GM12878 (cell line): ENCODE results near the gene TCF7L1. TPM values are rescaled to one million over a fixed set of nuclear protein-coding genes. Genes with fewer than 3 reads are reported as not detected.

Experiments
- ATAC-seq: fragments of 200-7000 bp; cut with Tn5 transposase; 3 replicates; pipeline ENCODE4 v1.9.1; 2020; ENCODE audit warnings: mild to moderate bottlenecking, moderate library complexity
- BruUV-seq: library from RNA; stranded (reverse); fragments of 400-500 nt; replicated peaks from 2 replicates; lab custom pipeline; 2021; lab: Mats Ljungman, UMichigan
- CTCF ChIA-PET: fragments of 300-600 bp; sonication (Branson Sonifier 250); formaldehyde crosslinking; extraction: SDS; loops from one replicate; lab custom pipeline; 2021; ENCODE audit warnings: inconsistent platforms; lab: Yijun Ruan, JAX
- POLR2A ChIA-PET: fragments of 350-600 bp; formaldehyde crosslinking; extraction: SDS; loops from one replicate; lab custom pipeline; 2021; ENCODE audit warnings: inconsistent platforms; lab: Charles Lee
- RAD21 ChIA-PET: fragments of 300-600 bp; sonication (Branson Sonifier 250); formaldehyde crosslinking; loops from one replicate; lab custom pipeline; 2023; ENCODE audit warnings: antibody characterized with exemption; ENCODE audit not compliant: unreplicated experiment; lab: Charles Lee
- SMC1A ChIA-PET: fragments of 300-600 bp; sonication (Branson Sonifier 250); formaldehyde crosslinking; loops from one replicate; lab custom pipeline; 2023; ENCODE audit not compliant: unreplicated experiment, uncharacterized antibody; lab: Charles Lee
- DNase-seq: peaks from one replicate; pipeline ENCODE4 v3.0.0-alpha.2; 2011; ENCODE audit warnings: low read depth, low spot score
- FAIRE-seq: peaks from 3 replicates; lab custom pipeline; 2011; peaks lifted over from hg19 to GRCh38; lab: Jason Lieb, UNC
- H2AFZ ChIP-seq: 2 replicates; pipeline ENCODE4 v1.6.0; 2011; ENCODE audit warnings: low read depth, low read length, control low read depth; ENCODE audit not compliant: control insufficient read depth
- H3K27ac ChIP-seq: 2 replicates; pipeline ENCODE4 v1.5.1; 2011; ENCODE audit warnings: control low read depth; ENCODE audit not compliant: control insufficient read depth, insufficient read depth
- H3K27me3 ChIP-seq, 2 experiments: replicated peaks in 1 of 2; 2 replicates each; pipeline versions ENCODE4 v1.6.0 to v1.6.1; 2011; ENCODE audit warnings: low read length in 1 of 2; ENCODE audit not compliant: control insufficient read depth in 2 of 2, insufficient read depth in 2 of 2
- H3K36me3 ChIP-seq, 2 experiments: 2 replicates each; pipeline ENCODE4 v1.5.1; 2011; ENCODE audit warnings: low read length in 1 of 2; ENCODE audit not compliant: control insufficient read depth in 2 of 2, insufficient read depth in 2 of 2
- H3K4me1 ChIP-seq: 2 replicates; pipeline ENCODE4 v1.6.1; 2011; ENCODE audit warnings: mild to moderate bottlenecking, low read length, moderate library complexity, mixed read lengths; ENCODE audit not compliant: control insufficient read depth, insufficient read depth
- H3K4me2 ChIP-seq: 2 replicates; pipeline ENCODE4 v1.6.0; 2011; ENCODE audit warnings: control low read depth; ENCODE audit not compliant: control insufficient read depth, insufficient read depth
- H3K4me3 ChIP-seq: fragments of 200-600 bp; sonication (generic); 2 replicates; pipeline ENCODE4 v1.5.1; 2016
- H3K79me2 ChIP-seq: 2 replicates; pipeline ENCODE4 v1.6.0; 2011; ENCODE audit warnings: low read length; ENCODE audit not compliant: control insufficient read depth, insufficient read depth
- H3K9ac ChIP-seq: 2 replicates; pipeline ENCODE4 v1.8.0; 2011; ENCODE audit warnings: low read length, control low read depth, mixed read lengths; ENCODE audit not compliant: control insufficient read depth, insufficient read depth
- H3K9me3 ChIP-seq: replicated peaks from 3 replicates; pipeline ENCODE4 v1.5.1; 2011; ENCODE audit warnings: mild to moderate bottlenecking, low read length; ENCODE audit not compliant: control insufficient read depth, insufficient read depth
- H4K20me1 ChIP-seq: 2 replicates; pipeline ENCODE4 v1.6.0; 2011; ENCODE audit not compliant: control insufficient read depth, insufficient read depth
- ATF3 ChIP-seq: IDR thresholded peaks from 2 replicates; pipeline ENCODE4 v1.6.1; 2011; ENCODE audit warnings: low read depth, mild to moderate bottlenecking, low read length, moderate library complexity, borderline replicate concordance; ENCODE audit errors: extremely low read depth
- CREB1 ChIP-seq: IDR thresholded peaks from 2 replicates; pipeline ENCODE4 v1.6.1; 2012; ENCODE audit warnings: low read depth, mild to moderate bottlenecking, inconsistent platforms
- FOS ChIP-seq: IDR thresholded peaks from 3 replicates; pipeline ENCODE4 v1.6.1; 2011; ENCODE audit warnings: borderline replicate concordance; ENCODE audit not compliant: insufficient read length; ENCODE audit errors: extremely low read depth
- FOXM1 ChIP-seq: IDR thresholded peaks from 2 replicates; pipeline ENCODE4 v1.6.1; 2012; ENCODE audit warnings: low read depth, mild to moderate bottlenecking, inconsistent platforms, low read length, moderate library complexity
- NFXL1 ChIP-seq: fragments of 450-650 bp; IDR thresholded peaks from 2 replicates; pipeline ENCODE4 v1.6.1; 2017; ENCODE audit warnings: antibody characterized with exemption, mild to moderate bottlenecking, borderline replicate concordance
- SMAD1 ChIP-seq: fragments of 450-650 bp; IDR thresholded peaks from 2 replicates; pipeline ENCODE4 v1.6.1; 2018; ENCODE audit warnings: mild to moderate bottlenecking, low read depth; ENCODE audit not compliant: partially characterized antibody
- SUPT20H ChIP-seq: IDR thresholded peaks from 2 replicates; pipeline ENCODE4 v1.6.1; 2011; ENCODE audit warnings: low read depth, mild to moderate bottlenecking, low read length, moderate library complexity, borderline replicate concordance; ENCODE audit not compliant: control insufficient read depth
- TAF1 ChIP-seq: IDR thresholded peaks from 2 replicates; pipeline ENCODE4 v1.6.1; 2011; ENCODE audit warnings: mild to moderate bottlenecking, low read depth, low read length, borderline replicate concordance
- TCF12 ChIP-seq: IDR thresholded peaks from 2 replicates; pipeline ENCODE4 v1.6.1; 2011; ENCODE audit warnings: low read depth, mild to moderate bottlenecking, low read length
- ZBED1 ChIP-seq: IDR thresholded peaks from 2 replicates; pipeline ENCODE4 v1.6.1; 2016; ENCODE audit warnings: borderline replicate concordance
- ZNF622 ChIP-seq: fragments of 450-650 bp; IDR thresholded peaks from 2 replicates; pipeline ENCODE4 v1.6.1; 2017; ENCODE audit warnings: mild to moderate bottlenecking, inconsistent platforms
- WGBS: methylation state at CpG from one replicate; pipeline ENCODE4 v1.1.6; 2016; ENCODE audit warnings: low lambda C conversion rate; ENCODE audit not compliant: insufficient replicate concordance, insufficient coverage; ENCODE audit errors: missing lambda C conversion rate; 5-methylcytosine and 5-hydroxymethylcytosine counted together
- in situ Hi-C: fragments of 300-500 bp; cut with MboI; formaldehyde crosslinking; loops from 9 replicates; pipeline ENCODE4 v1.14.3; 2018; ENCODE audit warnings: mixed read lengths
- intact Hi-C: fragments of 100-400 bp; cut with micrococcal nuclease; formaldehyde crosslinking; loops from one replicate; pipeline ENCODE4 v1.14.2; 2022; ENCODE audit not compliant: unreplicated experiment
- polyA plus RNA-seq, 11 experiments: library from polyadenylated mRNA; depleted of rRNA in 4 of 11; unstranded in 6 of 11; stranded (reverse) in 5 of 11; fragments of >200 nt; fragmentation: Nextera tagmentation in 4 of 11; fragmentation: Illumina TruSeq in 1 of 11; extraction: Ambion mirVana in 4 of 11; extraction: Trizol in 1 of 11; gene quantifications; 1 replicate in 1 of 11; 2 replicates in 10 of 11; pipeline versions ENCODE4 v1.2.1 to v1.2.3, GENCODE V29; 2011 to 2016; ENCODE audit warnings: inconsistent platforms in 2 of 11, missing spikeins in 2 of 11, low read depth in 1 of 11
- total RNA-seq, 4 experiments: library from RNA; depleted of rRNA in 3 of 4; stranded (reverse); fragments of >200 nt in 3 of 4; fragmentation: Illumina TruSeq in 1 of 4; extraction: Trizol in 1 of 4; gene quantifications; 2 replicates each; pipeline versions ENCODE4 v1.2.1 to v1.2.3, GENCODE V29; 2013 to 2021
- TF ChIP-seq, protein P1 (sequence below): fragments of 450-650 bp; IDR thresholded peaks from 2 replicates; pipeline ENCODE4 v1.6.1; 2017; ENCODE audit warnings: mild to moderate bottlenecking, moderate library complexity
- TF ChIP-seq, protein P2 (sequence below): fragments of 450-650 bp; formaldehyde crosslinking; IDR thresholded peaks from 2 replicates; pipeline ENCODE4 v1.5.0; 2022; ENCODE audit warnings: mild to moderate bottlenecking, missing genetic modification characterization

The TCF7L1 gene
- total and polyA plus RNA-seq, 10 of the 15 experiments (the other 5 are each of a cell fraction or from before 2014, with no cell fraction given): 0.03 to 0.11 (median 0.10) TPM; not detected in 7

- peaks cover 1 to 2% of the 10 kb centered on the region in 2 experiments; a peak in 2 of 4 replicates for H3K27me3 ChIP-seq
- in situ Hi-C loops: no loop called here
- no peaks in the 10 kb centered on the region for H3K4me1 ChIP-seq
- H3K9ac ChIP-seq: no peak overlapping the region
- POLR2A ChIA-PET: no interaction called here
- RAD21 ChIA-PET: no interaction called here
- no TSS peak for BruUV-seq
- TF ChIP-seq ZBED1 (no peak), SUPT20H (no peak), CREB1 (no peak), ATF3 (no peak), FOXM1 (no peak), TCF12 (no peak), FOS (no peak), TAF1 (no peak), SMAD1 (no peak), NFXL1 (no peak), ZNF622 (no peak)
- TF ChIP-seq, protein P1, sequence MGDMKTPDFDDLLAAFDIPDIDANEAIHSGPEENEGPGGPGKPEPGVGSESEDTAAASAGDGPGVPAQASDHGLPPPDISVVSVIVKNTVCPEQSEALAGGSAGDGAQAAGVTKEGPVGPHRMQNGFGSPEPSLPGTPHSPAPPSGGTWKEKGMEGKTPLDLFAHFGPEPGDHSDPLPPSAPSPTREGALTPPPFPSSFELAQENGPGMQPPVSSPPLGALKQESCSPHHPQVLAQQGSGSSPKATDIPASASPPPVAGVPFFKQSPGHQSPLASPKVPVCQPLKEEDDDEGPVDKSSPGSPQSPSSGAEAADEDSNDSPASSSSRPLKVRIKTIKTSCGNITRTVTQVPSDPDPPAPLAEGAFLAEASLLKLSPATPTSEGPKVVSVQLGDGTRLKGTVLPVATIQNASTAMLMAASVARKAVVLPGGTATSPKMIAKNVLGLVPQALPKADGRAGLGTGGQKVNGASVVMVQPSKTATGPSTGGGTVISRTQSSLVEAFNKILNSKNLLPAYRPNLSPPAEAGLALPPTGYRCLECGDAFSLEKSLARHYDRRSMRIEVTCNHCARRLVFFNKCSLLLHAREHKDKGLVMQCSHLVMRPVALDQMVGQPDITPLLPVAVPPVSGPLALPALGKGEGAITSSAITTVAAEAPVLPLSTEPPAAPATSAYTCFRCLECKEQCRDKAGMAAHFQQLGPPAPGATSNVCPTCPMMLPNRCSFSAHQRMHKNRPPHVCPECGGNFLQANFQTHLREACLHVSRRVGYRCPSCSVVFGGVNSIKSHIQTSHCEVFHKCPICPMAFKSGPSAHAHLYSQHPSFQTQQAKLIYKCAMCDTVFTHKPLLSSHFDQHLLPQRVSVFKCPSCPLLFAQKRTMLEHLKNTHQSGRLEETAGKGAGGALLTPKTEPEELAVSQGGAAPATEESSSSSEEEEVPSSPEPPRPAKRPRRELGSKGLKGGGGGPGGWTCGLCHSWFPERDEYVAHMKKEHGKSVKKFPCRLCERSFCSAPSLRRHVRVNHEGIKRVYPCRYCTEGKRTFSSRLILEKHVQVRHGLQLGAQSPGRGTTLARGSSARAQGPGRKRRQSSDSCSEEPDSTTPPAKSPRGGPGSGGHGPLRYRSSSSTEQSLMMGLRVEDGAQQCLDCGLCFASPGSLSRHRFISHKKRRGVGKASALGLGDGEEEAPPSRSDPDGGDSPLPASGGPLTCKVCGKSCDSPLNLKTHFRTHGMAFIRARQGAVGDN: no peak
- TF ChIP-seq, protein P2, sequence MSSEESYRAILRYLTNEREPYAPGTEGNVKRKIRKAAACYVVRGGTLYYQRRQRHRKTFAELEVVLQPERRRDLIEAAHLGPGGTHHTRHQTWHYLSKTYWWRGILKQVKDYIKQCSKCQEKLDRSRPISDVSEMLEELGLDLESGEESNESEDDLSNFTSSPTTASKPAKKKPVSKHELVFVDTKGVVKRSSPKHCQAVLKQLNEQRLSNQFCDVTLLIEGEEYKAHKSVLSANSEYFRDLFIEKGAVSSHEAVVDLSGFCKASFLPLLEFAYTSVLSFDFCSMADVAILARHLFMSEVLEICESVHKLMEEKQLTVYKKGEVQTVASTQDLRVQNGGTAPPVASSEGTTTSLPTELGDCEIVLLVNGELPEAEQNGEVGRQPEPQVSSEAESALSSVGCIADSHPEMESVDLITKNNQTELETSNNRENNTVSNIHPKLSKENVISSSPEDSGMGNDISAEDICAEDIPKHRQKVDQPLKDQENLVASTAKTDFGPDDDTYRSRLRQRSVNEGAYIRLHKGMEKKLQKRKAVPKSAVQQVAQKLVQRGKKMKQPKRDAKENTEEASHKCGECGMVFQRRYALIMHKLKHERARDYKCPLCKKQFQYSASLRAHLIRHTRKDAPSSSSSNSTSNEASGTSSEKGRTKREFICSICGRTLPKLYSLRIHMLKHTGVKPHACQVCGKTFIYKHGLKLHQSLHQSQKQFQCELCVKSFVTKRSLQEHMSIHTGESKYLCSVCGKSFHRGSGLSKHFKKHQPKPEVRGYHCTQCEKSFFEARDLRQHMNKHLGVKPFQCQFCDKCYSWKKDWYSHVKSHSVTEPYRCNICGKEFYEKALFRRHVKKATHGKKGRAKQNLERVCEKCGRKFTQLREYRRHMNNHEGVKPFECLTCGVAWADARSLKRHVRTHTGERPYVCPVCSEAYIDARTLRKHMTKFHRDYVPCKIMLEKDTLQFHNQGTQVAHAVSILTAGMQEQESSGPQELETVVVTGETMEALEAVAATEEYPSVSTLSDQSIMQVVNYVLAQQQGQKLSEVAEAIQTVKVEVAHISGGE (CRISPR knock-in tag): no peak
- TF ChIP-seq, all 136 proteins: peak for 0
- intact Hi-C loops: no loop called here
- H4K20me1 ChIP-seq: no peaks in the 10 kb centered on the region; the same call in 1 of the 2 replicates
- ChIA-PET SMC1A (interaction anchor here (1.3 to 1.4 kb wide), 2 partner anchors 12 to 288 kb away, joined by 3 read pairs; no protein-coding TSS in a partner anchor), CTCF (interaction anchor here (1.9 kb wide), 1 partner anchor 23 kb away, joined by 6 read pairs; no protein-coding TSS in a partner anchor)
- H3K36me3 ChIP-seq: no peaks in the 10 kb centered on the region
- no peak for FAIRE-seq
- H3K4me2 ChIP-seq: no peak overlapping the region
- ATAC-seq: no peak
- H3K27ac ChIP-seq: no peak overlapping the region
- H3K4me3 ChIP-seq: no peak overlapping the region
- H3K79me2 ChIP-seq: no peaks in the 10 kb centered on the region
- WGBS: 54% methylated on average over 15 of the region's 15 CpGs
- no peaks in the 10 kb centered on the region for H3K9me3 ChIP-seq
- H2AFZ ChIP-seq: no peak overlapping the region
- DNase-seq: no peak
These were observed 80.8 kb downstream of the TCF7L1 start for GRCh38 chr2:85213901-85214512.
